RWPE2 (cell line): ENCODE measurements around the gene DTX3.

Experiments
- ATAC-seq: fragments of 200-7000 bp; cut with Tn5 transposase; 3 replicates; pipeline ENCODE4 v1.9.1; 2021; ENCODE audit warnings: low read depth
- DNase-seq: peaks from one replicate; pipeline ENCODE4 v3.0.0-alpha.2; 2020; ENCODE audit warnings: low spot score
- H3K27ac ChIP-seq: fragments of 450-650 bp; 2 replicates; pipeline ENCODE4 v1.5.1; 2017; ENCODE audit warnings: mild to moderate bottlenecking; ENCODE audit not compliant: poor library complexity, severe bottlenecking
- H3K27me3 ChIP-seq: fragments of 250-450 bp; sonication (Bioruptor Pico); 2 replicates; pipeline ENCODE4 v1.5.1; 2021; ENCODE audit warnings: mild to moderate bottlenecking, moderate library complexity; ENCODE audit not compliant: insufficient read depth, poor library complexity, severe bottlenecking
- H3K36me3 ChIP-seq: fragments of 250-450 bp; sonication (Bioruptor Pico); 2 replicates; pipeline ENCODE4 v1.5.1; 2020; ENCODE audit warnings: low read depth, mild to moderate bottlenecking, moderate library complexity
- H3K4me1 ChIP-seq: fragments of 250-450 bp; sonication (Bioruptor Pico); 2 replicates; pipeline ENCODE4 v1.5.1; 2021; ENCODE audit warnings: mild to moderate bottlenecking, moderate library complexity; ENCODE audit not compliant: insufficient read depth, poor library complexity, severe bottlenecking
- H3K4me3 ChIP-seq: fragments of 250-450 bp; sonication (Bioruptor Pico); 2 replicates; pipeline ENCODE4 v1.5.1; 2021; ENCODE audit warnings: mild to moderate bottlenecking, moderate library complexity; ENCODE audit not compliant: severe bottlenecking
- H3K9me3 ChIP-seq: fragments of 250-450 bp; sonication (Bioruptor Pico); 2 replicates; pipeline ENCODE4 v1.5.1; 2021; ENCODE audit warnings: mild to moderate bottlenecking, moderate library complexity; ENCODE audit not compliant: severe bottlenecking
- CTCF ChIP-seq: fragments of 450-650 bp; IDR thresholded peaks from one replicate; pipeline ENCODE4 v1.5.1; 2017; ENCODE audit warnings: mild to moderate bottlenecking, moderate library complexity; ENCODE audit not compliant: poor library complexity, severe bottlenecking

DTX3 gene

DNA sequence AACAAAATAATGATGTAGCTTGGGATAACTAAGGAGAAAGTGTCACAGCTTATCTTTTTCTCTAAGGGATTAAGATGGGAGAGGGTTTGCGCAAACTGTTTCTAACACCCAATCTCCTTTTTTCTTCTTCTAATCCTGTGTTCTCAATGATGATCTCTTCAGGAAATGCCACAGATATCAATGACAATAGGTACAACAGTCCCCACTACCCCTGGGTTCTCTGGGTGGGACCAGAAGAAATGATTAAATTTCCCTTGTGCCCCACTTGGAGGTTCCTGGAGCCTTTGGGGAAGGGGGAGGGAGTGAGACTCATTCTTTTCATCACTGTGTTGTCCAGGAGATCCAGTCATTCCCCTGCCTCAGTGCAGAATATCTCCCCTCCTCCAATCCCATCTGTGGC lies 22.2 kb upstream of the DTX3 start:
- ATAC-seq (no peak), DNase-seq (no peak)
- no peaks in the 10 kb centered on the region for H3K27me3 ChIP-seq
- no peaks in the 10 kb centered on the region for H3K9me3 ChIP-seq
- no peak overlapping the region for H3K4me3 ChIP-seq
- H3K36me3 ChIP-seq = no peaks in the 10 kb centered on the region
- no peak for TF ChIP-seq CTCF
- no peak overlapping the region for H3K27ac ChIP-seq
- no peaks in the 10 kb centered on the region for H3K4me1 ChIP-seq

DNA sequence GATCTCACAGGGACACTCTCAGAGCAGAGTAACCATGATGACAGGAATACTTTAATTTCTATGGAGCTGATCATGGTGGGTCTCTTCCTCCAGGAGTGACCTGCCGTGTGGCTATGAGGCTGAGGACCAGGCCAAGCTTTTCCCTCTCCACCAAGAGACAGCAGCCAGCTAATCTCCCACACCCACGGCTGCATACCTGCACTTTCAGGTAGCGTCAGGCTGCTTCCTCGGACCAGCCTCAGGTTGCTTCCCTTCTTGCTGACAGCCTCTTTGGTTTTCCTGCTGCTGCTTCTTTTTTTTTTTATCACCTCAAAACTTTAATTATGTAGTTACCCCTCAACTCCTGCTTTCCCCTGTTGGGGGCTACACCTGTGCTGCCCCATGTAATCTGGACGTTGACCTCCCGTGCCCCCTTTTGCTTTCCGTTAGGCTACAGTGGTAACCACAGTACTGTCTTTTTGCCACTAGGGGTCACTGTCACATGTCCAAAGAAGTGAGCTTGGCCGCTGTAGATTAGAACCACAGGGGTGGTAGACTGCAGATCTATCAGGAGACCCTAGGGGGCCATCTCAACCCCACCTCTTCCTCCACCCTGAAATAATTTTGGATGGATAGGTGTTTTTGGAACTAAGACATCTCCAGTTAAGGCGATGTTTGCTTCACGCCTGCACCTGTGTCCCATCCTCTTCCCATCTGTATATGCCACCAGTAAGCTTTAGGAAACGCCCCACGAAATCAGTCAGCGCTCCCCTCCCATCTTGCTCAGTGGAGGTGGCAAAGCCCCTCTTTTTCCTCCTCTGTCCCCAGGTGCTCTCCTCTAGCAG lies 21.4 kb upstream of the DTX3 start:
- Histone ChIP-seq H3K4me3 (no peak overlapping the region), H3K9me3 (no peaks in the 10 kb centered on the region), H3K36me3 (no peaks in the 10 kb centered on the region), H3K27me3 (no peaks in the 10 kb centered on the region), H3K27ac (no peak overlapping the region), H3K4me1 (no peaks in the 10 kb centered on the region)
- peak; percentile 93 for TF ChIP-seq CTCF
- ATAC-seq (peak; percentile 93), DNase-seq (no peak)

GRCh38 chr12:57584050-57584449 lies 20.6 kb upstream of the DTX3 start:
- H3K27ac ChIP-seq = no peak overlapping the region
- no peaks in the 10 kb centered on the region for H3K9me3 ChIP-seq
- no peak for TF ChIP-seq CTCF
- no peaks in the 10 kb centered on the region for H3K27me3 ChIP-seq
- no peak for ATAC-seq
- H3K4me1 ChIP-seq = no peaks in the 10 kb centered on the region
- no peak for DNase-seq
- H3K36me3 ChIP-seq = no peaks in the 10 kb centered on the region
- H3K4me3 ChIP-seq = no peak overlapping the region

- H3K36me3 ChIP-seq = no peaks in the 10 kb centered on the region
- no peaks in the 10 kb centered on the region for H3K9me3 ChIP-seq
- no peak for DNase-seq
- TF ChIP-seq CTCF = no peak
- no peaks in the 10 kb centered on the region for H3K4me1 ChIP-seq
- no peak for ATAC-seq
- no peak overlapping the region for H3K27ac ChIP-seq
- no peaks in the 10 kb centered on the region for H3K27me3 ChIP-seq
- H3K4me3 ChIP-seq = no peak overlapping the region
Observed at GRCh38 chr12:57584690-57585089, 19.9 kb upstream of the DTX3 start.

- no peak for DNase-seq
- TF ChIP-seq CTCF = no peak
Observed at GRCh38 chr12:57585156-57585555, 19.5 kb upstream of the DTX3 start.

More at GRCh38 chr12:57585156-57585555, 19.5 kb upstream of the DTX3 start:
- ATAC-seq = no peak
- Histone ChIP-seq H3K36me3 (no peaks in the 10 kb centered on the region), H3K27me3 (no peaks in the 10 kb centered on the region), H3K4me1 (peaks cover under 1% of the 10 kb centered on the region), H3K27ac (no peak overlapping the region), H3K9me3 (no peaks in the 10 kb centered on the region), H3K4me3 (no peak overlapping the region)
